Measurements from ENCODE around the gene INPP5J. TPM values are rescaled to one million over a fixed set of nuclear protein-coding genes. Genes with fewer than 3 reads are reported as not detected.

Gene INPP5J
- total RNA-seq, 1 experiment from 2014 or later, result 0.06 TPM

Other genes starting within 250 kb of the INPP5J start
- 11.2 and 12.6 TPM in 2 replicates for gene MORC2, start 154.2 kb upstream of the INPP5J start, total RNA-seq (2014; rRNA removed)
- 29.5 and 39.3 TPM in 2 replicates for gene TUG1, start 153.7 kb upstream of the INPP5J start, total RNA-seq (2014; rRNA removed)
- 170 and 280 TPM in 2 replicates for gene SMTN, start 41.6 kb upstream of the INPP5J start, total RNA-seq (2014; rRNA removed)
- 61.4 and 87.7 TPM in 2 replicates for gene SELENOM, start 15.4 kb upstream of the INPP5J start, total RNA-seq (2014; rRNA removed)
- not detected in 2 replicates for gene PLA2G3, start 17.5 kb downstream of the INPP5J start, total RNA-seq (2014; rRNA removed)
- gene RNF185, start 37.2 kb downstream of the INPP5J start, total RNA-seq (2014; rRNA removed), result 30.0 and 36.0 TPM in 2 replicates
- 24.8 and 30.3 TPM in 2 replicates for gene LIMK2, start 89.3 kb downstream of the INPP5J start, total RNA-seq (2014; rRNA removed)
- 4.2 and 5.4 TPM in 2 replicates for gene PIK3IP1, start 169.5 kb downstream of the INPP5J start, total RNA-seq (2014; rRNA removed)
- 14.7 and 18.3 TPM in 2 replicates for gene PATZ1, start 223.4 kb downstream of the INPP5J start, total RNA-seq (2014; rRNA removed)

Data from LHCN-M2 (cell line).